Activated CD8-positive, alpha-beta T cell treated with anti-CD3 and anti-CD28 coated beads for 36 hours (primary cell): ENCODE measurements around the gene TRIP6. TPM values are rescaled to one million over a fixed set of nuclear protein-coding genes. Genes with fewer than 3 reads are reported as not detected.

ENCODE experiments used
- ATAC-seq: fragments of 200-7000 bp; cut with Tn5 transposase; one replicate; pipeline ENCODE4 v1.10.0; 2021; ENCODE audit warnings: mild to moderate bottlenecking, moderate library complexity
- CTCF ChIA-PET: fragments of 350-600 bp; sonication (Branson Sonifier 250); formaldehyde crosslinking; loops from one replicate; lab custom pipeline; 2021; ENCODE audit warnings: antibody characterized with exemption; lab: Charles Lee
- POLR2A ChIA-PET: fragments of 350-600 bp; sonication (Branson Sonifier 250); formaldehyde crosslinking; loops from one replicate; lab custom pipeline; 2021; ENCODE audit warnings: antibody characterized with exemption; lab: Charles Lee
- DNase-seq: peaks from one replicate; pipeline ENCODE4 v3.0.0-alpha.2; 2020
- H3K27ac Mint-ChIP-seq: one replicate; pipeline ENCODE4 v1.8.0; 2021; ENCODE audit warnings: mild to moderate bottlenecking, mixed read lengths
- H3K27me3 Mint-ChIP-seq: one replicate; pipeline ENCODE4 v1.8.0; 2021; ENCODE audit warnings: mixed read lengths
- H3K36me3 Mint-ChIP-seq: one replicate; pipeline ENCODE4 v1.8.0; 2021; ENCODE audit warnings: low read depth, mixed read lengths
- H3K4me1 Mint-ChIP-seq: one replicate; pipeline ENCODE4 v1.8.0; 2021; ENCODE audit warnings: low read depth, mixed read lengths
- H3K4me3 Mint-ChIP-seq: one replicate; pipeline ENCODE4 v1.8.0; 2021; ENCODE audit warnings: mild to moderate bottlenecking, moderate library complexity, mixed read lengths
- H3K9me3 Mint-ChIP-seq: one replicate; pipeline ENCODE4 v1.8.0; 2021; ENCODE audit warnings: mixed read lengths
- CTCF ChIP-seq: fragments of 200-600 bp; IDR thresholded peaks from one replicate; pipeline ENCODE4 v1.8.0; 2022; ENCODE audit warnings: antibody characterized with exemption, mild to moderate bottlenecking
- intact Hi-C: fragments of 100-400 bp; cut with micrococcal nuclease; formaldehyde crosslinking; loops from one replicate; pipeline ENCODE4 v1.10.0; 2022
- total RNA-seq, 2 experiments: library from RNA; stranded (reverse); gene quantifications; one replicate each; pipeline ENCODE4 v1.2.3, GENCODE V29; 2021

Gene TRIP6
- total RNA-seq, 2 experiments from 2014 or later, result 27.5 to 28.4 TPM

- POLR2A ChIA-PET, result interaction anchor here (7.4 kb wide), 1 partner anchor 9 kb away, joined by 167 read pairs; the partner anchor contains the start of gene SRRT
- TF ChIP-seq CTCF, result no peak
- DNase-seq (peak; percentile 54), ATAC-seq (no peak)
- H3K4me1 Mint-ChIP-seq, result peaks cover 47% of the 10 kb centered on the region
- H3K4me3 Mint-ChIP-seq, result peak overlapping the region; percentile 43
- intact Hi-C loops, result no loop called here
- no peaks in the 10 kb centered on the region for H3K27me3 Mint-ChIP-seq
- peaks cover 83% of the 10 kb centered on the region for H3K36me3 Mint-ChIP-seq
- peak overlapping the region; percentile 53 for H3K27ac Mint-ChIP-seq
- CTCF ChIA-PET, result no interaction called here
- H3K9me3 Mint-ChIP-seq, result no peaks in the 10 kb centered on the region
Observed at GRCh38 chr7:100884736-100885439, 17.7 kb downstream of the TRIP6 start.

- peak overlapping the region; percentile 40 for H3K27ac Mint-ChIP-seq
- peaks cover 47% of the 10 kb centered on the region for H3K4me1 Mint-ChIP-seq
- DNase-seq (peak; percentile 31), ATAC-seq (no peak)
- H3K27me3 Mint-ChIP-seq, result no peaks in the 10 kb centered on the region
- H3K9me3 Mint-ChIP-seq, result no peaks in the 10 kb centered on the region
- no peak overlapping the region for H3K4me3 Mint-ChIP-seq
- peaks cover 77% of the 10 kb centered on the region for H3K36me3 Mint-ChIP-seq
- POLR2A ChIA-PET, result interaction anchor here (7.4 kb wide), 1 partner anchor 10 kb away, joined by 167 read pairs; the partner anchor contains the start of gene SRRT
- CTCF ChIA-PET, result interaction anchor here (1.6 to 2.6 kb wide), 2 partner anchors 10 to 12 kb away, joined by 3 to 9 read pairs; partner anchors contain the start of gene SRRT
- intact Hi-C loops, result no loop called here
- no peak for TF ChIP-seq CTCF
Observed at GRCh38 chr7:100885440-100886141, 18.4 kb downstream of the TRIP6 start.

- POLR2A ChIA-PET, result interaction anchor here (0.6 to 7.4 kb wide), 3 partner anchors 10 to 359 kb away, joined by 4 to 167 read pairs (median 5); partner anchors contain the start of genes FIS1 and SRRT
- CTCF ChIA-PET, result interaction anchor here (1.2 to 2.6 kb wide), 5 partner anchors 8 to 181 kb away, joined by 3 to 9 read pairs (median 7); partner anchors contain the start of genes POP7, SLC12A9 and SRRT
- ATAC-seq (no peak), DNase-seq (no peak)
- Mint-ChIP-seq H3K36me3 (peaks cover 72% of the 10 kb centered on the region), H3K9me3 (no peaks in the 10 kb centered on the region), H3K27me3 (peaks cover 2% of the 10 kb centered on the region), H3K4me1 (peaks cover 50% of the 10 kb centered on the region), H3K27ac (peak overlapping the region; percentile 94), H3K4me3 (peak overlapping the region; percentile 73)
- intact Hi-C loops, result no loop called here
- no peak for TF ChIP-seq CTCF
Observed at GRCh38 chr7:100886142-100886935, 19.2 kb downstream of the TRIP6 start.

- Mint-ChIP-seq H3K9me3 (no peaks in the 10 kb centered on the region), H3K36me3 (peaks cover 67% of the 10 kb centered on the region), H3K27me3 (peaks cover 7% of the 10 kb centered on the region), H3K27ac (peak overlapping the region; percentile 94), H3K4me1 (peaks cover 52% of the 10 kb centered on the region), H3K4me3 (peak overlapping the region; percentile 73)
- CTCF ChIA-PET, result interaction anchor here (0.6 to 2.6 kb wide), 6 partner anchors 9 to 236 kb away, joined by 3 to 9 read pairs (median 6); partner anchors contain the start of genes POP7, SLC12A9 and SRRT
- POLR2A ChIA-PET, result interaction anchor here (0.6 to 7.4 kb wide), 3 partner anchors 11 to 740 kb away, joined by 3 to 167 read pairs (median 5); partner anchors contain the start of genes FIS1 and SRRT
- ATAC-seq (no peak), DNase-seq (no peak)
- intact Hi-C loops, result no loop called here
- TF ChIP-seq CTCF, result no peak
Observed at GRCh38 chr7:100886936-100887515, 19.8 kb downstream of the TRIP6 start.
